Endothelial cell of umbilical vein (primary cell): Measurements from ENCODE around the gene JMJD6.
"Not testable (repeated sequence)": the region's sequence is repeated elsewhere in the genome, so short reads cannot be mapped to it uniquely, and the experiment has no call there.

ENCODE experiments used
- EZH2 ChIP-seq: IDR thresholded peaks from 2 replicates; pipeline ENCODE4 v1.6.1; 2012; ENCODE audit warnings: borderline replicate concordance, low read depth, mild to moderate bottlenecking, moderate library complexity, low read length, inconsistent platforms; ENCODE audit not compliant: severe bottlenecking
- FOS ChIP-seq: IDR thresholded peaks from 2 replicates; pipeline ENCODE4 v1.6.1; 2011; ENCODE audit warnings: mild to moderate bottlenecking, low read length, moderate library complexity, borderline replicate concordance; ENCODE audit not compliant: insufficient read depth
- MAX ChIP-seq: IDR thresholded peaks from 2 replicates; pipeline ENCODE4 v1.6.1; 2011; ENCODE audit not compliant: insufficient read depth, insufficient read length
- POLR2A ChIP-seq: IDR thresholded peaks from 2 replicates; pipeline ENCODE4 v1.6.1; 2012; ENCODE audit warnings: low read depth, mild to moderate bottlenecking, control low read depth, low read length
- TF ChIP-seq, protein P1 (sequence below), 2 donors: IDR thresholded peaks; 1 replicate in 1 of 2; 2 replicates in 1 of 2; pipeline ENCODE4 v1.5.1; 2011; ENCODE audit warnings: low read length in 2 of 2, mild to moderate bottlenecking in 2 of 2, moderate library complexity in 2 of 2, control low read depth in 1 of 2, inconsistent platforms in 1 of 2, low read depth in 1 of 2; ENCODE audit not compliant: insufficient read depth in 1 of 2; ENCODE audit errors: extremely low read depth in 1 of 2

- TF ChIP-seq FOS, POLR2A, EZH2, MAX: not testable (repeated sequence)
- TF ChIP-seq, protein P1, sequence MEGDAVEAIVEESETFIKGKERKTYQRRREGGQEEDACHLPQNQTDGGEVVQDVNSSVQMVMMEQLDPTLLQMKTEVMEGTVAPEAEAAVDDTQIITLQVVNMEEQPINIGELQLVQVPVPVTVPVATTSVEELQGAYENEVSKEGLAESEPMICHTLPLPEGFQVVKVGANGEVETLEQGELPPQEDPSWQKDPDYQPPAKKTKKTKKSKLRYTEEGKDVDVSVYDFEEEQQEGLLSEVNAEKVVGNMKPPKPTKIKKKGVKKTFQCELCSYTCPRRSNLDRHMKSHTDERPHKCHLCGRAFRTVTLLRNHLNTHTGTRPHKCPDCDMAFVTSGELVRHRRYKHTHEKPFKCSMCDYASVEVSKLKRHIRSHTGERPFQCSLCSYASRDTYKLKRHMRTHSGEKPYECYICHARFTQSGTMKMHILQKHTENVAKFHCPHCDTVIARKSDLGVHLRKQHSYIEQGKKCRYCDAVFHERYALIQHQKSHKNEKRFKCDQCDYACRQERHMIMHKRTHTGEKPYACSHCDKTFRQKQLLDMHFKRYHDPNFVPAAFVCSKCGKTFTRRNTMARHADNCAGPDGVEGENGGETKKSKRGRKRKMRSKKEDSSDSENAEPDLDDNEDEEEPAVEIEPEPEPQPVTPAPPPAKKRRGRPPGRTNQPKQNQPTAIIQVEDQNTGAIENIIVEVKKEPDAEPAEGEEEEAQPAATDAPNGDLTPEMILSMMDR (IDR thresholded peaks at IDR 0.05; ENCODE audit: extremely low read depth in 1 of 2, insufficient read depth in 1 of 2, low read depth in 1 of 2, low read length in 2 of 2) = not testable (repeated sequence)
These were observed 16.2 kb downstream of the JMJD6 start for GRCh38 chr17:76709951-76710862.
